Activated CD4-positive, alpha-beta T cell treated with anti-CD3 and anti-CD28 coated beads, Interleukin-2, amount 50 U/mL, for 16 hours (primary cell): Measurements from ENCODE around the gene UQCRC2.
"Not testable (repeated sequence)": the region's sequence is repeated elsewhere in the genome, so short reads cannot be mapped to it uniquely, and the experiment has no call there.

Experiments used
- DNase-seq: peaks from one replicate; pipeline ENCODE4 v3.0.0-alpha.2; 2020

UQCRC2 gene

DNA sequence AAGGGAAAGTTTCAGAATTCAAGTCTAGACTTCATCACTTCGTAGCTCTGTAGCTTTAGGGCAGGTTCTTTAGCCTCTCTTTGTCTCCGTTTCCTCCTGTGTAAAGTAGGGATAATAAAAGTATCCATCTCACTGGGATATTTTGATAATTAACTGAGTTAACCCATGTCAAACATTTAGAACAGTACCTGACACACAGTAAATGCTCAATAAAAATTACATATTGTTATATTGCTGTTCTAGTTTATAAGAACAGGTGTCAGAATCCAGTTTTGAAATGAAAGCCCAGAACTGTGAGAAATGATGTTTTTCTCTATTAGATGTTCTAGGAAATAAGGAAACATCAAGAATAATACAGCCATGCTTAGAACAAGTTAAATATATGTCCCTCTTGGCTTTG lies 59.1 kb downstream of the UQCRC2 start:
- DNase-seq = no peak

DNA sequence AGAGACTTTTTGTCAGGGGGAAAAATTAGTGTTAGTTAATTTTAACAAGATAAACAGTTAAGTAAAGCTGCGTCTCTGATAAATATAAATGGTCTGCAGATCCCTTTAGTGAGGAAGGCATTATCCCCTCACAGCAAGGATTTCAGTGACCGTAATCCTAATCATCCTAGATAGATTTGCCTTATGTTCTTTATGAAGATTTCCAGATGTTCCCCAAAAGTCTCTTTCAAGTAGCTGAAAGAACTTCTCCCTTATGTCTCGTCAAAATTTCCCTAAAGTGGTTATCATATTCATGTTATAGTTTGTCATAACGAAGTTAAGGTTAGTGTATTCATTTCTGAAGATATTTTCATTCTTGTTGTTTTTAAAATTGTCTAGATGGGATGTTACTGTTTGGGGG lies 60.3 kb downstream of the UQCRC2 start:
- DNase-seq = no peak

DNA sequence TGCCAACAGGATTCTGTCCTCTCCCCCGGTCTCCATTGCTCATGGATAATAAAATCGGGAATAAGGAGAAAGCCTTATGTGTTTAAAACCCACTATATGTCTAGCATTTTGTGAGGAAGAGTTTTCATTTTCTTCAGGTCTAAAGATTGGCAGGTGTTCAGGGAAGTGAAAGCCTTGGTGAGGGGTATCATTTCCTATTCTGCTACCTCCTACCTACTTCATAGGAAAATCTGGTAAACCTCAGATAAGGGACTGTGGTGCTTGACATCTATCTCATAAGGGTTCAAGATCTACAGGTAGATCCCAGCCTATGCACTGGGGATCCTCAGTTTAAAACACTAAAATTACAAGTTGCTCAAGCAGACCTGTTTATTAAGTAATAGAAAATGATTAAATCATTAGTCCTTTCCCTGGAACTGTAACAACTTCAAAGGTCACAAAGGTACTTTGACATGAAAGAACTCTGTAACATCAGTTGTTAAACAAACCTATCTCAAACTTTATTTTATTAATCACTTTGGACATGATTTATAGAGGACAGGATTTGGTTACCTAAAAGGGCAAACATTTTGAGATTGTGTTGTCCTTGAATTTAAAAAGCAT lies 61.2 kb downstream of the UQCRC2 start:
- DNase-seq = no peak

DNA sequence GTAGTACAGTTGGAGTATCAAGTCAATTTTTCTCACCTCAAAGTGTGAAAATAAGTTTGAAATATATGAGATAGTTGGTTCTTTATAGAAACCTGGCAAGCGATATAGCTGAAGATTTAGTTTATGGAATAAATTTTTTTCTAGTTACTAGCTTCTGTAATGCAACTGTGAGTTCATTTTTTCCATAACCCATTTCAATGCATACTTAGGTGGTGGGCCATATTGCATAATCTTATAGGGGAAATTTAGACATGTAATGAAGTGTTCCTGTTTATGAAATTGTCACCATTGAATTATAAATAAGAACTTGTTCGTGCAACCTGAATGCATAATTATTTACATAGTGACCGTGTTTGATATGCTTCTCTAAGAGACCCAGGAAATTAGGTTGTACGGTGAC lies 63.8 kb downstream of the UQCRC2 start:
- DNase-seq = no peak

DNA sequence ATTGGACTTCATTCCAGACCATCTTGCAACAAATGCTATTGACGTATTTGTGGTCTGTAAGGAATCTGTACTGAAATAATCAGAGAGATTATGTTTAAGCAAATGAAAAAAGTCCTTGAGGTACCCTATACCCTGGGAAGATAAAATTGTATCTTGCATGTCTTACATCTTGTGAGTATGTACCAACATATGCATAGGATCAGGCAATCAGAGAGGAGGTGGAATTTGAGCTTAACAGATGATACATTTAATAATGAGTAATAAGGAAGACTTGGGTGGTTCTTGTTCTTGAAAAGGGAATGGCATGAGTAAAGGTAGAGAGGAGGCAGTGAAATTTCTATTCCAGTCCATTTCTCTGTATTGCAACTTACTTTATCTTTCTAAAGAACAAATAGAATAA lies 65.4 kb downstream of the UQCRC2 start:
- DNase-seq = no peak

DNA sequence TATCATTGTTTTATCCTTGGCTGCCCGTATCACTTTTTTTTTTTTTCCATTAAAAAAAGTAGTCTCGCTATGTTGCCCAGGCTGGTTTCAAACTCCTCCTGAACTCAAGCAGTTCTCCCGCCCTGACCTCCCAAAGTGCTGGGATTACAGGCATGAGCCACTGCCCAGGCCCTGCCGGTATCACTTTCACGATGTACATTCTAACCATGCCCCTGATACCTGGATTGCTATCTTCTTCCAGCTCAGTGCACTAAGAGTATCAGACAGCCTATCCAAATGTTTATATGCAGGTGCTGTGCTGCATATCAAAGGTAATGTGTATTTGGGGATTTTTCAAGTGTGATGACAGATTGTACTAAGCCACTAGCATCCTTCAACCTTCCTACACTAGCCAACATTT lies 69.0 kb downstream of the UQCRC2 start:
- no peak for DNase-seq

DNA sequence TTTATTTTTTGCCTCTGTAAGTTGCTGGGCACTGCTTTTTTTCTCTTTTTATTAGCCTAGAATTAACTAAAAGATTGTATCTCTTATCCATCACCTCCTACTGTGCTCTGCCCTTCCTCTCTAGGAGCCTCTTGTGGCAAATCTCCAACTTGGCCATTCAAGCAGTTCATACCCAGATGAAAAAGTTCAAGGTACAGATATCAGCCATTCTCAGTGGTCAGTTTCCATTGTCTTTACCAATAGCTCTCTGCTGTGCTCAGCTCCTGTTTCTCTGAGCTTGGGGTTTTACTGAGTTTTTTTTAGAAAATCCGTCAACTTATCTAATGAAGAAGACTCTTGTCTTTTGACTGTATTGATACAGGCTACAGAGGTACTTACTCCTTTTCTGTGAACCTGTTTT lies 70.3 kb downstream of the UQCRC2 start:
- DNase-seq = no peak

DNA sequence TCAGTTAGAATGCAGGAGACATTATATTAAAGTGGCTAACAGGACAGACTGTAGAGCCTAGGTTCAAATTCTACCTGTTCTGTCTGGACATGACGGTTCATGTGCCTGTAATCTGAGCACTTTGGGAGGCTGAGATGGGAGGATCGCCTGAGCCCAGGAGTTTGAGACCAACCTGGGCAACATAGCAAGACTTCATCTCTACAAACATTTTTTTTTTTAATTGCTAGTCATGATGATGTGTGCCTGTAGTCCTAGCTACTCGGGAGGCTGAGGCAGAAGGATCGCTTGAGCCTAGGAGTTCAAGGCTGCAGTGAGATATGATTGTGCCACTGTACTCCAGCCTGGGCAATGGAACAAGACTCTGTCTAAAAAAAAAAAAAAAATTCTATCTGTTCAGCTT lies 71.6 kb downstream of the UQCRC2 start:
- DNase-seq = not testable (repeated sequence)

DNA sequence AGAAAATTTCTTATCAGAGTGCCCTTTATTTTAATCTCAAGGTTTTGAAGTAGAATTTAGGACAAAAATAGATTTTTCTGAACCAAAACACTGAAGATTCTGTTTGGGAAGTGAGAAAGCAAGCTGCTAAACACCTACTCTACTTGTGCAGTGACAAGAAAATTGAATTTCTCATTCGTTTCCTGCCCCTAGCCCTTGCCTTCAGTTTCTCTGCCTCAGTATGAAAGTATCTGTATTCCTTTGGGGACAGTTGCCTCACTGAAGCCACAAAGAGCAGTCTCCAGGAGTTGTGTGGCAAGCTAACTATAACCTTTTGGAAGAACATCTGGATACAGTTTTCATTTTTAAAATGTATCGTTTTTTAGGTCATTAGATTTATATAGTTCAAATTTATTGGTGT lies 74.5 kb downstream of the UQCRC2 start:
- no peak for DNase-seq

DNA sequence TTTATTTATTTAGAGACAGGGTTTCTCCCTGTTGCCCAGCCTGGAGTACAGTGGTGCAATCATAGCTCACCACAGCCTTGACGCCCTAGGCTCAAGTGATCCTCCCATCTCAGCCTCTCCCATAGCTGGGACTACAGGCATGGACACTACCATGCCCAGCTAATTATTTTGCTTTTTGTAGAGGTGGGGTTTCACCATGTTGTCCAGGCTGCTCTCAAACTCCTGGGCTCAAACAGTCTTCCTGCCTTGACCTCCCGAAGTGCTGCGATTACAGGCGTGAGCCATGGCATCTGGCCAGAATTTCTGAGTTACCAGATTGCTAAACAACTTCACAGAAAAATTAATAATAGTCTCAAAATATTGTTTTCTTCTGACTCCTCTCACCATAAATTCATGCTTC lies 76.5 kb downstream of the UQCRC2 start:
- DNase-seq = no peak

DNA sequence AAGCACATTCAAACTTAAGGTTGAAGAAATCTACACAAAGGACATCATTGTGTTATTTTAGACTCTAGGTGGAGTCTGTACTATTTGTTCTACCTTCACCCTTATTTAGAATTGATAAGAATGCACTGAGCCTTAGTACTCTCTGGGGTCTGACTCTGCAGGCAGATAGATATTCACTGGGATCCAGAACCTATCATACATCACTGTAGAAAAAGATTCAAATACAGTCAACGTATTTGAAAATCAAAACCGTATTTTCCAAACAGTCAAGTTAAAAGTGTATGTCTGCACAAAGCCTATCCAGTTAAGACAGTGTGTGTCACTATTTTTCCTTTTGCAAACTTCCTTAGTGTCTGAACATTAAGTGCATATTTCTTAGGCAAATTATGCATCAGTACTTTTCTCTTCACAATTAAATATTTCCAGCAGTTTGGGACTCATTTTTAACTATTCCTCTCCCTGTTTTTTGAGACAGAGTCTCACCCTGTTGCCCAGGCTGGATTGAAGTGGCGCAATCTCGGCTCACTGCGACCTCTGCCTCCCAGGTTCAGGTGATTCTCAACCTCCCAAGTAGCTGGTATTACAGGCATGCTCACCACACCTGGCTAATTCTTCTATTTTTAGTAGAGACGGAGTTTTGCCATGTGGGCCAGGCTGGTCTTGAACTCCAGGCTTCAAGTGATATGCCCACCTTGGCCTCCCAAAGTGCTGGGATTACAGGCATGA lies 77.1 kb downstream of the UQCRC2 start:
- no peak for DNase-seq

DNA sequence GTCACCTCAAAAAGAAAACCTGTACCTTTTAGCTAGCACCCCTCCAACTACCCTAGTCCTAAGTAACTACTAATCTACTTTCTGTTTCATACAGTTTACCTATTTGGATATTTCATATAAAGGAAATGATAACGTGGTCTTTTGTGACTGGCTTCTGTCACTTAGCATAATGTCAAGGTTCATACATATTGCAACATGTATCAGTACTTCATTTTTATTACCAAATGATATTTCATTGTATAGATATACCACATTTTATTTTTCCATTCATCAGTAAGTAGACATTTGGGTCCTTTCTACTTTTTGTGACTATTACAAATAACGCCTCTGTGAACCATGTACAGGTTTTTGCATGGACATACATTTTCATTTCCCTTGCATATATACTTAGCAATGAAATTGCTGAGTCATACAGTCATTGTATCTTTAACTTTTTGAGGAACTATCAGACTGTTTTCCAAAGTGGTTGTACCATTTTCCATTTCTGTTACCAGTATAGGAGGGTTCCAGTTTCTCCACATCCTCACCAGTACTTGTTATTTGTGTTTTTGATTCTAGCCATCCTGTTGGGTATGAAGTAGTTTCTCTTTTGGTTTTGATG lies 78.4 kb downstream of the UQCRC2 start:
- DNase-seq = no peak
